H9 (cell line): ENCODE data around the gene CPXM1. TPM values are rescaled to one million over a fixed set of nuclear protein-coding genes. Genes with fewer than 3 reads are reported as not detected.

Experiments
- DNase-seq: peaks from one replicate; pipeline ENCODE4 v3.0.0-alpha.2; 2017
- H2AFZ ChIP-seq: one replicate; pipeline ENCODE4 v1.6.1; 2013; ENCODE audit warnings: mild to moderate bottlenecking, low read length, control low read depth, moderate library complexity
- H2AK5ac ChIP-seq: 2 replicates; pipeline ENCODE4 v1.6.1; 2013; ENCODE audit warnings: low read length, control low read depth, mixed read lengths; ENCODE audit not compliant: insufficient read length
- H2BK120ac ChIP-seq: one replicate; pipeline ENCODE4 v1.6.1; 2013; ENCODE audit warnings: low read depth, mild to moderate bottlenecking, low read length, control low read depth, inconsistent platforms; ENCODE audit not compliant: poor library complexity, severe bottlenecking
- H2BK12ac ChIP-seq: 2 replicates; pipeline ENCODE4 v1.6.1; 2013; ENCODE audit warnings: low read length, control low read depth, mixed read lengths, low read depth; ENCODE audit not compliant: insufficient read length
- H2BK15ac ChIP-seq: 2 replicates; pipeline ENCODE4 v1.6.1; 2013; ENCODE audit warnings: low read depth, low read length, control low read depth
- H2BK20ac ChIP-seq: one replicate; pipeline ENCODE4 v1.6.1; 2013; ENCODE audit warnings: low read depth, mild to moderate bottlenecking, low read length, control low read depth, inconsistent platforms; ENCODE audit not compliant: poor library complexity, severe bottlenecking
- H2BK5ac ChIP-seq: 2 replicates; pipeline ENCODE4 v1.6.1; 2013; ENCODE audit warnings: low read length, control low read depth, mixed read lengths; ENCODE audit not compliant: insufficient read length
- H3K14ac ChIP-seq: 2 replicates; pipeline ENCODE4 v1.6.1; 2013; ENCODE audit warnings: low read length, control low read depth; ENCODE audit not compliant: insufficient read depth
- H3K18ac ChIP-seq: 2 replicates; pipeline ENCODE4 v1.6.1; 2013; ENCODE audit warnings: low read depth, mild to moderate bottlenecking, mixed read lengths, low read length, control low read depth; ENCODE audit not compliant: insufficient read length
- H3K23ac ChIP-seq: 2 replicates; pipeline ENCODE4 v1.6.1; 2013; ENCODE audit warnings: low read length, control low read depth, mixed read lengths, low read depth; ENCODE audit not compliant: insufficient read length
- H3K23me2 ChIP-seq: 2 replicates; pipeline ENCODE4 v1.6.1; 2013; ENCODE audit warnings: low read depth, mild to moderate bottlenecking, mixed read lengths, low read length, control low read depth; ENCODE audit not compliant: insufficient read length, poor library complexity, severe bottlenecking
- H3K27ac ChIP-seq: 2 replicates; pipeline ENCODE4 v1.5.1; 2013; ENCODE audit warnings: low read length, control low read depth, mixed read lengths, low read depth; ENCODE audit not compliant: insufficient read length
- H3K27me3 ChIP-seq: 2 replicates; pipeline ENCODE4 v1.6.1; 2013; ENCODE audit warnings: low read length, control low read depth, inconsistent platforms; ENCODE audit not compliant: insufficient read depth
- H3K4ac ChIP-seq: 2 replicates; pipeline ENCODE4 v1.6.1; 2013; ENCODE audit warnings: low read depth, mild to moderate bottlenecking, control low read depth, inconsistent platforms, low read length, moderate library complexity
- H3K4me1 ChIP-seq: 2 replicates; pipeline ENCODE4 v1.6.1; 2013; ENCODE audit warnings: low read length, control low read depth, inconsistent platforms; ENCODE audit not compliant: insufficient read depth
- H3K4me2 ChIP-seq: 2 replicates; pipeline ENCODE4 v1.6.1; 2013; ENCODE audit warnings: low read length, control low read depth, mixed read lengths; ENCODE audit not compliant: insufficient read length, insufficient read depth
- H3K56ac ChIP-seq: 2 replicates; pipeline ENCODE4 v1.6.1; 2013; ENCODE audit warnings: low read depth, mild to moderate bottlenecking, mixed read lengths, low read length, control low read depth; ENCODE audit not compliant: insufficient read length
- H3K79me1 ChIP-seq: 2 replicates; pipeline ENCODE4 v1.6.1; 2013; ENCODE audit warnings: low read depth, mild to moderate bottlenecking, moderate library complexity, low read length, control low read depth, inconsistent platforms; ENCODE audit not compliant: insufficient read depth, poor library complexity, severe bottlenecking
- H3K79me2 ChIP-seq: 2 replicates; pipeline ENCODE4 v1.6.1; 2013; ENCODE audit warnings: low read length, control low read depth, inconsistent platforms; ENCODE audit not compliant: insufficient read depth
- H3K9ac ChIP-seq: 2 replicates; pipeline ENCODE4 v1.6.1; 2013; ENCODE audit warnings: low read length, control low read depth, mixed read lengths; ENCODE audit not compliant: insufficient read length; ENCODE audit errors: extremely low read depth
- H3K9me3 ChIP-seq: one replicate; pipeline ENCODE4 v1.6.1; 2013; ENCODE audit warnings: low read depth, low read length, inconsistent platforms; ENCODE audit not compliant: control insufficient read depth
- H3T11ph ChIP-seq: one replicate; pipeline ENCODE4 v1.6.1; 2013; ENCODE audit warnings: mild to moderate bottlenecking, low read length, control low read depth, inconsistent platforms
- H4K20me1 ChIP-seq: one replicate; pipeline ENCODE4 v1.6.1; 2013; ENCODE audit not compliant: control insufficient read depth, insufficient read length, insufficient read depth
- H4K5ac ChIP-seq: 2 replicates; pipeline ENCODE4 v1.6.1; 2013; ENCODE audit warnings: low read depth, mild to moderate bottlenecking, mixed read lengths, low read length, control low read depth; ENCODE audit not compliant: insufficient read length
- H4K8ac ChIP-seq: replicated peaks from 2 replicates; pipeline ENCODE4 v1.6.1; 2013; ENCODE audit warnings: low read length, control low read depth, mixed read lengths, low read depth; ENCODE audit not compliant: insufficient read length
- H4K91ac ChIP-seq: 2 replicates; pipeline ENCODE4 v1.6.1; 2013; ENCODE audit warnings: low read depth, mild to moderate bottlenecking, moderate library complexity, mixed read lengths, low read length, control low read depth; ENCODE audit not compliant: insufficient read length
- H3K27ac Mint-ChIP-seq, 3 experiments: 2 replicates in 2 of 3; 3 replicates in 1 of 3; pipeline ENCODE4 v1.8.0; 2020 to 2021; ENCODE audit warnings: mixed read lengths in 3 of 3, mild to moderate bottlenecking in 1 of 3, moderate library complexity in 1 of 3
- H3K27me3 Mint-ChIP-seq: 2 replicates; pipeline ENCODE4 v1.8.0; 2021; ENCODE audit warnings: low read depth, mild to moderate bottlenecking, moderate library complexity, mixed read lengths
- H3K36me3 Mint-ChIP-seq, 3 experiments: 2 replicates in 2 of 3; 3 replicates in 1 of 3; pipeline ENCODE4 v1.8.0; 2020 to 2021; ENCODE audit warnings: low read depth in 3 of 3, mixed read lengths in 3 of 3; ENCODE audit not compliant: insufficient read depth in 1 of 3
- H3K4me1 Mint-ChIP-seq, 2 experiments: 2 replicates each; pipeline ENCODE4 v1.8.0; 2020; ENCODE audit warnings: mixed read lengths in 2 of 2
- H3K4me3 Mint-ChIP-seq, 2 experiments: 2 replicates in 1 of 2; 3 replicates in 1 of 2; pipeline ENCODE4 v1.8.0; 2020 to 2021; ENCODE audit warnings: mild to moderate bottlenecking in 2 of 2, mixed read lengths in 2 of 2, moderate library complexity in 1 of 2
- H3K9me3 Mint-ChIP-seq, 2 experiments: 2 replicates in 1 of 2; 3 replicates in 1 of 2; pipeline ENCODE4 v1.8.0; 2020; ENCODE audit warnings: mild to moderate bottlenecking in 2 of 2, mixed read lengths in 2 of 2, moderate library complexity in 1 of 2
- CTCF ChIP-seq: fragments of 200-600 bp; sonication (generic); conservative IDR thresholded peaks from 3 replicates; pipeline ENCODE4 v1.8.0; 2021; ENCODE audit warnings: antibody characterized with exemption, mild to moderate bottlenecking
- WGBS: extraction: QIAGEN DNeasy Blood & Tissue Kit; methylation state at CpG from one replicate; pipeline ENCODE4 v1.1.7; 2013; ENCODE audit warnings: missing lambda C conversion rate, low lambda C conversion rate, mixed read lengths; ENCODE audit not compliant: insufficient read length; ENCODE audit errors: extremely low coverage; 5-methylcytosine and 5-hydroxymethylcytosine counted together
- total RNA-seq: library from RNA; stranded (reverse); gene quantifications from 2 replicates; pipeline ENCODE4 v1.2.1, GENCODE V29; 2021

CPXM1 gene
- total RNA-seq, 1 experiment from 2014 or later: 69.0 TPM

GRCh38 chr20:2799271-2799670 lies 1.2 kb downstream of the CPXM1 start:
- Mint-ChIP-seq H3K9me3 (no peaks in the 10 kb centered on the region; a peak in 1 of 5 replicates), H3K27me3 (peaks cover 31% of the 10 kb centered on the region), H3K36me3 (peaks cover 23 to 58% (median 36%) of the 10 kb centered on the region in 3 experiments), H3K4me3 (peak overlapping the region; percentile 98 to 99), H3K4me1 (peaks cover 25 to 30% of the 10 kb centered on the region in 2 experiments), H3K27ac (peak overlapping the region in 1 of 3 experiments; percentile 96; a peak in 2 of 7 replicates)
- H3K14ac ChIP-seq: no peak overlapping the region
- H4K8ac ChIP-seq: no peak overlapping the region
- H3K18ac ChIP-seq: no peak overlapping the region
- no peak overlapping the region for H2BK120ac ChIP-seq
- H2AFZ ChIP-seq: no peak overlapping the region
- H2AK5ac ChIP-seq: no peak overlapping the region
- H3K27ac ChIP-seq: no peak overlapping the region
- no peak overlapping the region for H3K23ac ChIP-seq
- no peak overlapping the region for H3K4ac ChIP-seq
- no CpG with 5 or more reads among the region's 9 CpGs for WGBS
- no peak overlapping the region for H3K56ac ChIP-seq
- no peaks in the 10 kb centered on the region for H3K79me1 ChIP-seq
- peak; percentile 37 for DNase-seq
- no peak overlapping the region for H4K91ac ChIP-seq
- H3K9me3 ChIP-seq: no peaks in the 10 kb centered on the region
- peak overlapping the region; percentile 70 for H3K4me2 ChIP-seq
- H3K9ac ChIP-seq: no peak overlapping the region
- H4K20me1 ChIP-seq: no peaks in the 10 kb centered on the region
- no peak overlapping the region for H2BK5ac ChIP-seq
- H4K5ac ChIP-seq: no peak overlapping the region
- H2BK15ac ChIP-seq: no peak overlapping the region
- H2BK20ac ChIP-seq: no peak overlapping the region
- H3K23me2 ChIP-seq: peaks cover 7% of the 10 kb centered on the region
- H3T11ph ChIP-seq: no peak overlapping the region
- H2BK12ac ChIP-seq: no peak overlapping the region
- H3K79me2 ChIP-seq: no peaks in the 10 kb centered on the region
- H3K27me3 ChIP-seq: peaks cover 19% of the 10 kb centered on the region
- H3K4me1 ChIP-seq: no peaks in the 10 kb centered on the region; the same call in 1 of the 2 replicates
- no peak for TF ChIP-seq CTCF
